HepG2 (cell line): ENCODE results near the gene C9orf40. TPM values are rescaled to one million over a fixed set of nuclear protein-coding genes. Genes with fewer than 3 reads are reported as not detected.

Experiments used
- ATAC-seq: fragments of 200-7000 bp; cut with Tn5 transposase; 3 replicates; pipeline ENCODE4 v1.9.1; 2020; ENCODE audit warnings: mild to moderate bottlenecking, moderate library complexity
- BruUV-seq: library from RNA; stranded (reverse); fragments of 400-500 nt; replicated peaks from 2 replicates; lab custom pipeline; 2021; lab: Mats Ljungman, UMichigan
- CTCF ChIA-PET: fragments of 300-600 bp; formaldehyde crosslinking; extraction: SDS; loops from one replicate; lab custom pipeline; 2021; ENCODE audit warnings: low total read pairs, inconsistent platforms, low intra/inter-chr PET ratio; lab: Yijun Ruan, JAX
- POLR2A ChIA-PET: fragments of 350-600 bp; sonication (Branson Sonifier 250); formaldehyde crosslinking; loops from one replicate; lab custom pipeline; 2020; ENCODE audit warnings: antibody characterized with exemption, inconsistent platforms; lab: Yijun Ruan, JAX
- DNase-seq: peaks from one replicate; pipeline ENCODE4 v3.0.0-alpha.2; 2015; ENCODE audit warnings: low spot score
- FAIRE-seq: peaks from 3 replicates; lab custom pipeline; 2011; peaks lifted over from hg19 to GRCh38; lab: Jason Lieb, UNC
- H2AFZ ChIP-seq: one replicate; pipeline ENCODE4 v1.6.1; 2011; ENCODE audit warnings: low read length, inconsistent platforms
- H3K27ac ChIP-seq: fragments of 300-600 bp; 3 replicates; pipeline ENCODE4 v1.8.0; 2011; ENCODE audit warnings: mixed run types, mild to moderate bottlenecking, mixed read lengths, low read length, inconsistent platforms; ENCODE audit not compliant: insufficient read depth; ENCODE audit errors: extremely low read length
- H3K27me3 ChIP-seq, 2 experiments: fragments of 200-600 bp in 1 of 2; 2 replicates in 1 of 2; 3 replicates in 1 of 2; pipeline versions ENCODE4 v1.6.0 to v1.8.0; 2011; ENCODE audit warnings: low read length in 2 of 2, mild to moderate bottlenecking in 2 of 2, moderate library complexity in 2 of 2, inconsistent platforms in 1 of 2; ENCODE audit not compliant: insufficient read depth in 2 of 2, control insufficient read depth in 1 of 2
- H3K36me3 ChIP-seq, 2 experiments: fragments of 200-600 bp in 1 of 2; replicated peaks in 1 of 2; 2 replicates in 1 of 2; 3 replicates in 1 of 2; pipeline versions ENCODE4 v1.5.1 to v1.8.0; 2011; ENCODE audit warnings: low read length in 2 of 2, inconsistent platforms in 1 of 2; ENCODE audit not compliant: insufficient read depth in 2 of 2, control insufficient read depth in 1 of 2
- H3K4me1 ChIP-seq: 2 replicates; pipeline ENCODE4 v1.5.1; 2012; ENCODE audit warnings: low read length, inconsistent platforms; ENCODE audit not compliant: insufficient read depth
- H3K4me2 ChIP-seq: 2 replicates; pipeline ENCODE4 v1.6.0; 2011; ENCODE audit warnings: low read depth, low read length, inconsistent platforms
- H3K4me3 ChIP-seq, 3 experiments: fragments of 200-600 bp in 1 of 3; sonication (generic), shearing (Covaris generic) in 1 of 3; replicated peaks in 1 of 3; 2 replicates each; pipeline ENCODE4 v1.5.1; 2011 to 2016; ENCODE audit warnings: low read length in 3 of 3, inconsistent platforms in 2 of 3, low read depth in 2 of 3, mild to moderate bottlenecking in 2 of 3, control low read depth in 1 of 3, mixed read lengths in 1 of 3; ENCODE audit not compliant: insufficient read depth in 1 of 3
- H3K79me2 ChIP-seq: one replicate; pipeline ENCODE4 v1.6.1; 2011; ENCODE audit warnings: low read length, inconsistent platforms; ENCODE audit not compliant: insufficient read depth
- H3K9ac ChIP-seq: 2 replicates; pipeline ENCODE4 v1.6.0; 2011; ENCODE audit warnings: mild to moderate bottlenecking, low read depth, low read length, inconsistent platforms; ENCODE audit not compliant: insufficient read depth
- H3K9me3 ChIP-seq: 2 replicates; pipeline ENCODE4 v1.5.1; 2012; ENCODE audit warnings: mild to moderate bottlenecking, low read length
- H4K20me1 ChIP-seq: 2 replicates; pipeline ENCODE4 v1.6.0; 2011; ENCODE audit warnings: inconsistent platforms, mild to moderate bottlenecking, low read length, moderate library complexity; ENCODE audit not compliant: insufficient read depth
- FOSL2 ChIP-seq: sonication (generic); formaldehyde crosslinking; IDR thresholded peaks from 2 replicates; pipeline ENCODE4 v1.4.0; 2020; ENCODE audit warnings: missing genetic modification reagents
- SATB2 ChIP-seq: sonication (generic); formaldehyde crosslinking; IDR thresholded peaks from 2 replicates; pipeline ENCODE4 v1.5.0; 2020; ENCODE audit warnings: missing genetic modification reagents
- SP1 ChIP-seq, 2 experiments: fragments of 450-650 bp in 1 of 2; sonication (generic) in 1 of 2; formaldehyde crosslinking in 1 of 2; IDR thresholded peaks; 2 replicates each; pipeline versions ENCODE4 v1.4.0 to v1.6.1; 2016 to 2020; ENCODE audit warnings: missing genetic modification reagents in 1 of 2
- WGBS: methylation state at CpG from one replicate; pipeline ENCODE4 v1.1.6; 2017; ENCODE audit warnings: low lambda C conversion rate; 5-methylcytosine and 5-hydroxymethylcytosine counted together
- in situ Hi-C: cut with HindIII; loops from 2 replicates; pipeline ENCODE4 v1.10.0; 2017; ENCODE audit warnings: low pct_unique_long_range_greater_than_20kb; ENCODE audit not compliant: extremely low pct_ligation_motif_present
- intact Hi-C: fragments of 100-400 bp; cut with micrococcal nuclease; formaldehyde crosslinking; loops from one replicate; pipeline ENCODE4 v1.10.0; 2022; ENCODE audit not compliant: unreplicated experiment
- polyA plus RNA-seq, 8 experiments: library from polyadenylated mRNA; depleted of rRNA in 3 of 8; stranded (reverse) in 7 of 8; unstranded in 1 of 8; fragments of >200 nt; fragmentation: Illumina TruSeq in 4 of 8; extraction: Trizol in 4 of 8; gene quantifications; 2 replicates each; pipeline versions ENCODE4 v1.2.1 to v1.2.3, GENCODE V29; 2011 to 2016; ENCODE audit warnings: low read depth in 4 of 8, missing spikeins in 1 of 8, mixed read lengths in 1 of 8; ENCODE audit not compliant: insufficient read depth in 1 of 8
- total RNA-seq, 5 experiments: library from RNA; depleted of rRNA; stranded (reverse); fragments of >200 nt; fragmentation: Illumina TruSeq; extraction: Trizol; gene quantifications; 2 replicates each; pipeline ENCODE4 v1.2.3, GENCODE V29; 2016; ENCODE audit warnings: low read depth in 1 of 5

C9orf40 gene
- total and polyA plus RNA-seq, 2 of the 13 experiments (the other 11 are each of a cell fraction or from before 2014, with no cell fraction given) = 3.0 to 13.5 TPM

GRCh38 chr9:74946686-74947085 lies 6.0 kb downstream of the C9orf40 start:
- intact Hi-C loops (no loop called here), in situ Hi-C loops (loop anchor here (10.0 kb wide), 1 partner anchor 172 kb away; no protein-coding TSS in a partner anchor)
- no peaks in the 10 kb centered on the region for H3K9me3 ChIP-seq
- CTCF ChIA-PET = no interaction called here
- no peak for FAIRE-seq
- DNase-seq = no peak
- H3K4me2 ChIP-seq = no peak overlapping the region
- BruUV-seq = no TSS peak
- H3K27me3 ChIP-seq = no peaks in the 10 kb centered on the region; a peak in 1 of 5 replicates
- H3K36me3 ChIP-seq = no peaks in the 10 kb centered on the region
- no peak overlapping the region for H3K4me3 ChIP-seq
- no peak for ATAC-seq
- H3K27ac ChIP-seq = no peak overlapping the region
- peaks cover 6% of the 10 kb centered on the region for H3K79me2 ChIP-seq
- no peak for TF ChIP-seq SATB2
- POLR2A ChIA-PET = no interaction called here
- H3K4me1 ChIP-seq = peaks cover 54% of the 10 kb centered on the region
- no peaks in the 10 kb centered on the region for H4K20me1 ChIP-seq
- H3K9ac ChIP-seq = no peak overlapping the region
- H2AFZ ChIP-seq = no peak overlapping the region

GRCh38 chr9:74942801-74943200 lies 9.9 kb downstream of the C9orf40 start:
- POLR2A ChIA-PET = interaction anchor here (2.0 kb wide), 1 partner anchor 9 kb away, joined by 8 read pairs; the partner anchor contains the start of gene C9orf40
- in situ Hi-C loops (loop anchor here (10.0 kb wide), 1 partner anchor 168 kb away; no protein-coding TSS in a partner anchor), intact Hi-C loops (loop anchor here (5.0 kb wide), 1 partner anchor 134 kb away; no protein-coding TSS in a partner anchor)
- no peak for FAIRE-seq
- TF ChIP-seq SP1 (IDR thresholded peaks at IDR 0.05) = no peak
- TF ChIP-seq SP1 (CRISPR knock-in tag; IDR thresholded peaks at IDR 0.05) = no peak
- peak; percentile 51 for TF ChIP-seq FOSL2 (CRISPR knock-in tag)
- Histone ChIP-seq H3K9me3 (no peaks in the 10 kb centered on the region), H2AFZ (peak overlapping the region; percentile 27), H3K36me3 (no peaks in the 10 kb centered on the region), H3K4me2 (peak overlapping the region; percentile 51), H3K27ac (no peak overlapping the region), H4K20me1 (no peaks in the 10 kb centered on the region), H3K4me1 (peaks cover 48% of the 10 kb centered on the region), H3K4me3 (no peak overlapping the region; a peak in 1 of 6 replicates), H3K27me3 (no peaks in the 10 kb centered on the region), H3K79me2 (no peaks in the 10 kb centered on the region), H3K9ac (no peak overlapping the region)
- no peak for ATAC-seq
- CTCF ChIA-PET = no interaction called here
- no peak for DNase-seq
- no TSS peak for BruUV-seq
- WGBS = 61% methylated on average over 3 of the region's 3 CpGs
